Measurements from ENCODE around the gene KLHL28. TPM values are rescaled to one million over a fixed set of nuclear protein-coding genes. Genes with fewer than 3 reads are reported as not detected.

Gene KLHL28
- total and polyA plus RNA-seq, 10 of the 15 experiments (the other 5 are each of a cell fraction or from before 2014, with no cell fraction given), result 2.7 to 9.8 (median 6.2) TPM

DNA sequence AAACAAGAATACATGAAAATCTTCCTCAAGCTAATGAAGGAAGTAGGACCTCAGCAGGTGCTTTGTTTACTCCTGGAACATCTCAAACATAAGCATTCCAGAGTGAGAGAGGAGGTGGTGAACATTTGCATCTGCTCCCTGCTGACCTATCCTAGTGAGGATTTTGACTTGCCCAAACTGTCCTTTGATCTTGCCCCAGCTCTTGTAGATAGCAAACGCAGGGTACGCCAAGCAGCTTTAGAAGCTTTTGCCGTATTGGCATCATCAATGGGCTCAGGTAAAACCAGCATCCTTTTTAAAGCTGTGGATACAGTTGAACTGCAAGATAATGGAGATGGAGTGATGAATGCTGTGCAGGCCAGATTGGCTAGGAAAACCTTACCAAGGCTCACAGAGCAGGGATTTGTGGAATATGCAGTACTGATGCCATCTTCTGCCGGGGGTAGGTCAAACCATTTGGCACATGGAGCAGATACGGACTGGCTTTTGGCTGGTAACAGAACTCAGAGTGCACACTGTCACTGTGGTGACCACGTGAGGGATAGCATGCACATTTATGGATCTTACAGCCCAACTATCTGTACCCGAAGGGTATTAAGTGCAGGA is 2.1 kb upstream of the KLHL28 start (continued):
- TF ChIP-seq, protein P1, sequence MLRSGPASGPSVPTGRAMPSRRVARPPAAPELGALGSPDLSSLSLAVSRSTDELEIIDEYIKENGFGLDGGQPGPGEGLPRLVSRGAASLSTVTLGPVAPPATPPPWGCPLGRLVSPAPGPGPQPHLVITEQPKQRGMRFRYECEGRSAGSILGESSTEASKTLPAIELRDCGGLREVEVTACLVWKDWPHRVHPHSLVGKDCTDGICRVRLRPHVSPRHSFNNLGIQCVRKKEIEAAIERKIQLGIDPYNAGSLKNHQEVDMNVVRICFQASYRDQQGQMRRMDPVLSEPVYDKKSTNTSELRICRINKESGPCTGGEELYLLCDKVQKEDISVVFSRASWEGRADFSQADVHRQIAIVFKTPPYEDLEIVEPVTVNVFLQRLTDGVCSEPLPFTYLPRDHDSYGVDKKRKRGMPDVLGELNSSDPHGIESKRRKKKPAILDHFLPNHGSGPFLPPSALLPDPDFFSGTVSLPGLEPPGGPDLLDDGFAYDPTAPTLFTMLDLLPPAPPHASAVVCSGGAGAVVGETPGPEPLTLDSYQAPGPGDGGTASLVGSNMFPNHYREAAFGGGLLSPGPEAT (IDR thresholded peaks at IDR 0.05; ENCODE audit: low read depth), result no peak
- TF ChIP-seq, protein P2, sequence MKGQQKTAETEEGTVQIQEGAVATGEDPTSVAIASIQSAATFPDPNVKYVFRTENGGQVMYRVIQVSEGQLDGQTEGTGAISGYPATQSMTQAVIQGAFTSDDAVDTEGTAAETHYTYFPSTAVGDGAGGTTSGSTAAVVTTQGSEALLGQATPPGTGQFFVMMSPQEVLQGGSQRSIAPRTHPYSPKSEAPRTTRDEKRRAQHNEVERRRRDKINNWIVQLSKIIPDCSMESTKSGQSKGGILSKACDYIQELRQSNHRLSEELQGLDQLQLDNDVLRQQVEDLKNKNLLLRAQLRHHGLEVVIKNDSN (IDR thresholded peaks at IDR 0.05; ENCODE audit: borderline replicate concordance, extremely low read length, insufficient read depth, low read depth, low read length), result peak; percentile 74
- TF ChIP-seq, protein P3, sequence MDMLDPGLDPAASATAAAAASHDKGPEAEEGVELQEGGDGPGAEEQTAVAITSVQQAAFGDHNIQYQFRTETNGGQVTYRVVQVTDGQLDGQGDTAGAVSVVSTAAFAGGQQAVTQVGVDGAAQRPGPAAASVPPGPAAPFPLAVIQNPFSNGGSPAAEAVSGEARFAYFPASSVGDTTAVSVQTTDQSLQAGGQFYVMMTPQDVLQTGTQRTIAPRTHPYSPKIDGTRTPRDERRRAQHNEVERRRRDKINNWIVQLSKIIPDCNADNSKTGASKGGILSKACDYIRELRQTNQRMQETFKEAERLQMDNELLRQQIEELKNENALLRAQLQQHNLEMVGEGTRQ (IDR thresholded peaks at IDR 0.05; ENCODE audit: borderline replicate concordance, low read depth, low read length), result peak; percentile 48
- no peak for TF ChIP-seq HDAC2 (IDR thresholded peaks at IDR 0.05)

GRCh38 chr14:44963044-44963528 is 1.3 kb upstream of the KLHL28 start:
- no TSS peak for BruUV-seq (replicated peaks)
- intact Hi-C loops (cut with micrococcal nuclease; ENCODE audit: unreplicated experiment), result loop anchor here (2.0 kb wide), 1 partner anchor 66 kb away; a partner anchor contains a TSS
- ATAC-seq (peak; percentile 7; the same call in 2 of the 3 replicates), DNase-seq (ENCODE audit: low read depth, low spot score) (no peak), FAIRE-seq (no peak)
- Histone ChIP-seq H3K79me2 (ENCODE audit: control insufficient read depth, insufficient read depth, low read length) (peaks cover 95% of the 10 kb centered on the region), H3K36me3 (ENCODE audit: control insufficient read depth in 2 of 2, insufficient read depth in 2 of 2, low read length in 1 of 2) (no peaks in the 10 kb centered on the region), H3K27ac (ENCODE audit: control insufficient read depth, insufficient read depth) (peak overlapping the region; percentile 72), H4K20me1 (ENCODE audit: control insufficient read depth, insufficient read depth) (no peaks in the 10 kb centered on the region), H3K27me3 (replicated peaks in 1 of 2; ENCODE audit: control insufficient read depth in 2 of 2, insufficient read depth in 2 of 2, low read length in 1 of 2) (no peaks in the 10 kb centered on the region), H3K9me3 (replicated peaks; ENCODE audit: control insufficient read depth, insufficient read depth, low read length) (no peaks in the 10 kb centered on the region), H3K9ac (ENCODE audit: control insufficient read depth, insufficient read depth, low read length) (peak overlapping the region; percentile 78), H3K4me3 (peak overlapping the region; percentile 95), H2AFZ (ENCODE audit: control insufficient read depth, low read depth, low read length) (peak overlapping the region; percentile 94), H3K4me2 (ENCODE audit: control insufficient read depth, insufficient read depth) (peak overlapping the region; percentile 60), H3K4me1 (ENCODE audit: control insufficient read depth, insufficient read depth, low read length) (no peaks in the 10 kb centered on the region)
- SMC1A ChIA-PET (ENCODE audit: uncharacterized antibody, unreplicated experiment), result interaction anchor here (0.8 to 4.0 kb wide), 9 partner anchors 11 to 182 kb away, joined by 3 to 16 read pairs (median 4); partner anchors contain the start of gene PRPF39
- 4% methylated on average over 13 of the region's 13 CpGs for WGBS (ENCODE audit: insufficient coverage, insufficient replicate concordance, low lambda C conversion rate, missing lambda C conversion rate)
- TF ChIP-seq CBX5 (IDR thresholded peaks at IDR 0.05; ENCODE audit: low read depth), result 0 out of 2 replicates have a peak, but pooled peaks have one; percentile 1
- no peak for TF ChIP-seq NR2F1 (conservative IDR thresholded peaks at IDR 0.05)
- RAD21 ChIA-PET (ENCODE audit: unreplicated experiment), result interaction anchor here (0.9 to 1.9 kb wide), 10 partner anchors 12 to 290 kb away, joined by 3 to 6 read pairs (median 3); partner anchors contain the start of gene FKBP3
- in situ Hi-C loops (cut with MboI), result loop anchor here (5.0 kb wide), 2 partner anchors 174 to 284 kb away; partner anchors contain the start of gene FANCM
- CTCF ChIA-PET, result interaction anchor here (0.9 to 1.8 kb wide), 5 partner anchors 14 to 287 kb away, joined by 3 to 13 read pairs (median 4); partner anchors contain the start of gene FANCM
- POLR2A ChIA-PET, result interaction anchor here (0.8 to 4.0 kb wide), 11 partner anchors 11 to 289 kb away, joined by 3 to 44 read pairs (median 6); partner anchors contain the start of genes FANCM, MIS18BP1 and PRPF39

Data from GM12878 (cell line).